Measurements from ENCODE around the gene HRCT1.

GRCh38 chr9:35868933-35869332 lies 37.1 kb upstream of the HRCT1 start:
- no peak for TF ChIP-seq CTCF (conservative IDR thresholded peaks at IDR 0.05; ENCODE audit: low read length)
- TF ChIP-seq EZH2phosphoT487 (IDR thresholded peaks at IDR 0.05; ENCODE audit: borderline replicate concordance) = no peak
